A549 (cell line): Measurements from ENCODE around the gene SALL2. TPM values are rescaled to one million over a fixed set of nuclear protein-coding genes. Genes with fewer than 3 reads are reported as not detected.

Source experiments
- ATAC-seq, 2 experiments: fragments of 200-7000 bp in 1 of 2; fragments of >200 bp in 1 of 2; cut with Nextera tagmentation in 1 of 2; cut with Tn5 transposase in 1 of 2; 3 replicates each; pipeline versions ENCODE4 v1.8.0 to v1.9.1; 2018 to 2020; ENCODE audit warnings: mild to moderate bottlenecking in 1 of 2, moderate library complexity in 1 of 2
- CTCF ChIA-PET: fragments of 300-600 bp; sonication (Branson Sonifier 250); formaldehyde crosslinking; extraction: SDS; loops from one replicate; lab custom pipeline; 2021; ENCODE audit warnings: antibody characterized with exemption, inconsistent platforms; lab: Yijun Ruan, JAX
- POLR2A ChIA-PET: fragments of 350-600 bp; formaldehyde crosslinking; extraction: SDS; loops from one replicate; lab custom pipeline; 2021; ENCODE audit warnings: antibody characterized with exemption, inconsistent platforms; lab: Yijun Ruan, JAX
- DNase-seq, 2 experiments: peaks; one replicate each; pipeline versions ENCODE4 v3.0.0 to v3.0.0-alpha.2; 2011 to 2016; ENCODE audit warnings: low read depth in 1 of 2, low spot score in 1 of 2
- FAIRE-seq: peaks from 2 replicates; lab custom pipeline; 2011; peaks lifted over from hg19 to GRCh38; lab: Jason Lieb, UNC
- H3K27ac ChIP-seq, 2 experiments: fragments of >200 bp; sonication (Bioruptor Twin); formaldehyde crosslinking; 3 replicates each; pipeline ENCODE4 v1.5.1; 2016 to 2017
- H3K4me1 ChIP-seq: fragments of >200 bp; sonication (Bioruptor Twin); formaldehyde crosslinking; 3 replicates; pipeline ENCODE4 v1.6.1; 2016
- H3K4me2 ChIP-seq: fragments of >200 bp; sonication (Bioruptor Twin); formaldehyde crosslinking; 3 replicates; pipeline ENCODE4 v1.6.1; 2016
- H3K4me3 ChIP-seq: fragments of >200 bp; sonication (Bioruptor Twin); formaldehyde crosslinking; 3 replicates; pipeline ENCODE4 v1.5.1; 2016
- H3K9me3 ChIP-seq: fragments of >200 bp; sonication (Bioruptor Twin); formaldehyde crosslinking; 3 replicates; pipeline ENCODE4 v1.6.1; 2016
- ATOH8 ChIP-seq: fragments of 250-450 bp; sonication (Bioruptor Pico); IDR thresholded peaks from 2 replicates; pipeline ENCODE4 v1.5.0; 2020; ENCODE audit warnings: low read depth, mild to moderate bottlenecking, moderate library complexity
- BCL3 ChIP-seq: fragments of >200 bp; sonication (Bioruptor Twin); formaldehyde crosslinking; IDR thresholded peaks from 3 replicates; pipeline ENCODE4 v1.6.1; 2016
- E2F6 ChIP-seq: IDR thresholded peaks from 2 replicates; pipeline ENCODE4 v1.6.1; 2012; ENCODE audit warnings: low read depth, borderline replicate concordance
- ESRRA ChIP-seq: fragments of 150-350 bp; IDR thresholded peaks from 2 replicates; pipeline ENCODE4 v1.6.1; 2014; ENCODE audit warnings: mild to moderate bottlenecking, low read length, borderline replicate concordance
- FOSL2 ChIP-seq, 2 experiments: fragments of 450-650 bp in 1 of 2; fragments of >200 bp in 1 of 2; sonication (Bioruptor Twin) in 1 of 2; formaldehyde crosslinking; IDR thresholded peaks; 2 replicates each; pipeline versions ENCODE4 v1.5.0 to v1.6.1; 2016 to 2020; ENCODE audit warnings: mild to moderate bottlenecking in 1 of 2, moderate library complexity in 1 of 2
- HOXA7 ChIP-seq: fragments of 250-450 bp; sonication (Bioruptor Pico); IDR thresholded peaks from 2 replicates; pipeline ENCODE4 v1.5.0; 2020; ENCODE audit warnings: mild to moderate bottlenecking, moderate library complexity
- HOXB13 ChIP-seq: fragments of 250-450 bp; sonication (Bioruptor Pico); IDR thresholded peaks from 2 replicates; pipeline ENCODE4 v1.5.0; 2020; ENCODE audit warnings: low read depth, mild to moderate bottlenecking, moderate library complexity
- HOXB5 ChIP-seq: fragments of 250-450 bp; sonication (Bioruptor Pico); IDR thresholded peaks from 2 replicates; pipeline ENCODE4 v1.5.0; 2020; ENCODE audit warnings: mild to moderate bottlenecking, moderate library complexity
- JUN ChIP-seq, 2 experiments: fragments of >200 bp; sonication (Bioruptor Twin); formaldehyde crosslinking; IDR thresholded peaks; 2 replicates in 1 of 2; 3 replicates in 1 of 2; pipeline ENCODE4 v1.6.1; 2016 to 2017
- KDM5A ChIP-seq: fragments of 200-600 bp; sonication (generic); IDR thresholded peaks from 2 replicates; pipeline ENCODE4 v1.6.1; 2016; ENCODE audit warnings: antibody characterized with exemption, mild to moderate bottlenecking
- MAFK ChIP-seq: fragments of 450-650 bp; IDR thresholded peaks from 2 replicates; pipeline ENCODE4 v1.6.1; 2014; ENCODE audit not compliant: partially characterized antibody
- MAX ChIP-seq: IDR thresholded peaks from 2 replicates; pipeline ENCODE4 v1.6.1; 2012
- MAZ ChIP-seq: fragments of 150-350 bp; IDR thresholded peaks from 2 replicates; pipeline ENCODE4 v1.6.1; 2014; ENCODE audit warnings: antibody characterized with exemption, low read depth, low read length, borderline replicate concordance
- MYC ChIP-seq: IDR thresholded peaks from 2 replicates; pipeline ENCODE4 v1.6.1; 2012; ENCODE audit warnings: mild to moderate bottlenecking, inconsistent platforms, low read length, improper control_type of control experiment, borderline replicate concordance
- NPAS2 ChIP-seq: fragments of 250-450 bp; sonication (Bioruptor Pico); IDR thresholded peaks from 2 replicates; pipeline ENCODE4 v1.8.0; 2022; ENCODE audit warnings: mild to moderate bottlenecking, moderate library complexity, borderline replicate concordance
- POLR2A ChIP-seq: IDR thresholded peaks from 2 replicates; pipeline ENCODE4 v1.6.1; 2012; ENCODE audit warnings: mild to moderate bottlenecking, low read length
- RCOR1 ChIP-seq: fragments of 150-350 bp; IDR thresholded peaks from 2 replicates; pipeline ENCODE4 v1.6.1; 2014; ENCODE audit warnings: antibody characterized with exemption, low read length, low read depth
- SMC3 ChIP-seq: fragments of >200 bp; sonication (Bioruptor Twin); formaldehyde crosslinking; IDR thresholded peaks from 3 replicates; pipeline ENCODE4 v1.6.1; 2018; ENCODE audit warnings: inconsistent platforms
- TFCP2L1 ChIP-seq: fragments of 250-450 bp; sonication (Bioruptor Pico); IDR thresholded peaks from 2 replicates; pipeline ENCODE4 v1.5.0; 2021; ENCODE audit warnings: mild to moderate bottlenecking
- TP53 ChIP-seq: fragments of 250-450 bp; sonication (Bioruptor Pico); IDR thresholded peaks from 2 replicates; pipeline ENCODE4 v1.5.0; 2021; ENCODE audit warnings: mild to moderate bottlenecking, moderate library complexity
- USF2 ChIP-seq: fragments of 450-650 bp; IDR thresholded peaks from 2 replicates; pipeline ENCODE4 v1.6.1; 2014; ENCODE audit warnings: antibody characterized with exemption
- ZC3H11A ChIP-seq: fragments of 450-650 bp; IDR thresholded peaks from 2 replicates; pipeline ENCODE4 v1.6.1; 2014; ENCODE audit warnings: antibody characterized with exemption, mild to moderate bottlenecking
- ZFP36 ChIP-seq: fragments of 450-650 bp; IDR thresholded peaks from 2 replicates; pipeline ENCODE4 v1.6.1; 2014; ENCODE audit warnings: borderline replicate concordance; ENCODE audit not compliant: partially characterized antibody
- WGBS: methylation state at CpG from one replicate; pipeline ENCODE4 v1.1.6; 2017; ENCODE audit errors: missing lambda C conversion rate; 5-methylcytosine and 5-hydroxymethylcytosine counted together
- polyA plus RNA-seq, 4 experiments: library from polyadenylated mRNA; depleted of rRNA in 3 of 4; stranded (reverse); fragments of >200 nt; fragmentation: RNase III in 1 of 4; extraction: RNeasy Plus Mini Kit Qiagen cat#74134 plus additional on column Dnase treatment in 1 of 4; gene quantifications; 2 replicates in 3 of 4; 3 replicates in 1 of 4; pipeline ENCODE4 v1.2.3, GENCODE V29; 2011 to 2017

The SALL2 gene
- polyA plus RNA-seq, 2 of the 4 experiments (the other 2 are of a cell fraction): 2.8 to 3.5 TPM

DNA sequence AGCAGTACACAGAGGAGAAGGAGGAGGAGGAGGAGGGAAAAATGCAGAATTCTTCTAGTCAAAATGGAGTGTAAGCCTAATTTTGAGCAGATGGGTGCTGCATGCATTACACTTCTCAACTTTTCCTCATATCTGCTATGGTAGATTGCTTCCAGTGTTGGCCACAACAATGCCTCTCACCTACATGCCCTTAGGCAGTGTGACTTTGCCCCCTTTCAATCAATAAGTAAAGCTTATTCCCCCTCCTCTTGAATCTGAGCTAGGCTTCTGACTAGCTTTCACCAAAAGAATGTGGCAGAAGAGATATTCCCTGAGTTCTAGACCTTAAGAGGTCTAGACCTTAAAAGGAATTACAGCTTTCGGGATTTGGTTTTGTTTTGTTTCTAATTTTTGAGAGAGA, 11.8 kb downstream of the SALL2 start (continued):
- TF ChIP-seq HOXB13 (CRISPR knock-in tag): no peak
- no peak for TF ChIP-seq RCOR1
- no peak for TF ChIP-seq ESRRA
- TF ChIP-seq FOSL2 (IDR thresholded peaks at IDR 0.05): no peak
- no peak for TF ChIP-seq FOSL2 (CRISPR knock-in tag; IDR thresholded peaks at IDR 0.05)

- H3K27ac ChIP-seq: peak within 1 kb of the TSS; percentile 79 to 91
- 0 out of 2 replicates have a peak, but pooled peaks have one; percentile 26 for TF ChIP-seq HOXA7 (CRISPR knock-in tag)
- TF ChIP-seq MAX: peak; percentile 96
- TF ChIP-seq MAZ: no peak
- peak; percentile 82 for TF ChIP-seq POLR2A
- TF ChIP-seq USF2: peak; percentile 34; the same call in 1 of the 2 replicates
- TF ChIP-seq ZC3H11A: no peak
- TF ChIP-seq JUN (IDR thresholded peaks at IDR 0.05): peak; percentile 79 to 83; a peak in 4 of 5 replicates
- no peak for TF ChIP-seq FOSL2 (IDR thresholded peaks at IDR 0.05)
- TF ChIP-seq FOSL2 (CRISPR knock-in tag; IDR thresholded peaks at IDR 0.05): peak; percentile 34; the same call in 1 of the 2 replicates
- TF ChIP-seq ATOH8 (CRISPR knock-in tag): no peak
- TF ChIP-seq TFCP2L1 (CRISPR knock-in tag): peak; percentile 60; the same call in 1 of the 2 replicates
- no peak for TF ChIP-seq NPAS2 (CRISPR knock-in tag)
- no peak for TF ChIP-seq SMC3
- 0 out of 2 replicates have a peak, but pooled peaks have one; percentile 34 for TF ChIP-seq TP53 (CRISPR knock-in tag)
- TF ChIP-seq KDM5A: 0 out of 2 replicates have a peak, but pooled peaks have one; percentile 23
- TF ChIP-seq HOXB13 (CRISPR knock-in tag): peak; percentile 84; the same call in 1 of the 2 replicates
- TF ChIP-seq HOXB5 (CRISPR knock-in tag): 0 out of 2 replicates have a peak, but pooled peaks have one; percentile 48
- peak; percentile 91 for TF ChIP-seq MYC
- peak; percentile 76 for TF ChIP-seq E2F6
- TF ChIP-seq MAFK: peak; percentile 28
- TF ChIP-seq ZFP36: no peak
- peak; percentile 27; the same call in 1 of the 3 replicates for TF ChIP-seq BCL3
- FAIRE-seq (no peak), DNase-seq (peak; percentile 95 to 99), ATAC-seq (peak; percentile 99)
- ChIA-PET CTCF (interaction anchor here (1.0 to 2.9 kb wide), 7 partner anchors 12 to 406 kb away, joined by 3 to 21 read pairs (median 5); partner anchors contain the start of genes CHD8, RAB2B, SALL2 and TOX4), POLR2A (interaction anchor here (0.9 to 3.4 kb wide), 13 partner anchors 8 to 127 kb away, joined by 3 to 43 read pairs (median 6); partner anchors contain the start of genes CHD8, SALL2 and SUPT16H)
- H3K9me3 ChIP-seq: no peaks in the 10 kb centered on the region
- peaks cover 6% of the 10 kb centered on the region; the same call in 2 of the 3 replicates for H3K4me1 ChIP-seq
- peak within 1 kb of the TSS; percentile 92 for H3K4me2 ChIP-seq
- under 1% methylated on average over 47 of the region's 53 CpGs for WGBS
- peak within 1 kb of the TSS; percentile 73 for H3K4me3 ChIP-seq
Observed at GRCh38 chr14:21510735-21511657, 15.2 kb downstream of the SALL2 start, which contains the start of gene METTL3. TSS of gene METTL3 (minus strand) at chr14:21511340. CDS start at chr14:21511223, 117 bp downstream.
